Activated CD8-positive, alpha-beta memory T cell treated with anti-CD3 and anti-CD28 coated beads, Interleukin-2, amount 50 U/mL, for 48 hours (primary cell): Measurements from ENCODE around the gene RAD51B.
"Not testable (repeated sequence)": the region's sequence is repeated elsewhere in the genome, so short reads cannot be mapped to it uniquely, and the experiment has no call there.

Experiments used
- DNase-seq: peaks from one replicate; pipeline ENCODE4 v3.0.0-alpha.2; 2020

RAD51B gene

DNA sequence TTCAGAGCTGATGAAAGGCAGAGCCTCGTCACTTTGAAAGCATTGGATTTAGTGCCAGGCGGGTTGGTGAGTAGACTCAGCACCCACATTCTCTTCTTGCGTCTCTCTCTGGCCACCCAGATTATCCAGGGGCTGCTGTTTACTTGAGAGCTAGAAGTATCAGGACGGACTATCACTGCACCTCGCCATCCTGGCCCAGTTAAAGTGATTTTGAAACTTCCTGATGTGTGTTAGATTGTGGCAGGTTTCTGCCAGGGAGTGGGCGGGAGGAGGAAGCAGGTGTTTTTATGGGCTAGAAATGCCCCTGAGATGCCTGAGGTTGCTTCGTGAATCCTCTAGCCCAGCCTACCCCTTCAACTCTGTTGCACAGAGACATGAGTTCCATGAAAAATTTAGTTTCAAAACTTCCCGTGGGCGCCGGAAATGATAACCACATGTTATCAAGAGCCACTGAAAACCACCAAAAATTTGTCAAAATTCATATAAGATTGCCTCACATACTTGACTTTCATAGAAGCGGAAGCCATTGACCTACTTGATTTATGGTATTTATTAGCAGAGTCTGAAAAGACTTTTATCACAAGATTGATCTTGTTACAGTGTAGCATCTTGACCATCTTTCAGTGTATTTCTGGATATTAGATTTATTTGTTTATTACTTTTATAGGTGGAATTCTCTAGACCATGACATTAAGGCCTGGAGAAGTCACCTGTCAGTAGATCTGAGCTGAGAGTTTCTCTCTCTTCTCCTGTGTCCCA lies 466.0 kb downstream of the RAD51B start:
- DNase-seq, result peak; percentile 78

DNA sequence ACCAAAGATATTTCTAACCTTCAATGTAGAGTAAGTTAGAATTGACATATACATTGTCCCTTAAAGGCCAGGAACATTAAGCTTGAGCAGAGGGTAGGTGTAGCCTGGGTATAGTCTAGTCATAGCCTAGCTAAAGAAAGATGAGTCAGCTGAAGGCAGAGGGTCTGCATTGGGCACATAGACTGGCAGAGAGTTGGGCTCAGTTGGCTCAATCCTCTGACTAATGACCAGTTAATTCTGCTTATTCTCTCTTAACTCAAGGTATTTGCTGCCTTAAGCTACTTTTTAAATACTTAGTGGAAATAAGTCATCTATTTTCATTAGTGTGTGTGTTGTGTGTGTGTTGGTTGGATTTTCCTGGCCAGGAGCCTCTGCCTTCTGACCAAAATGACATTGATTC lies 467.1 kb downstream of the RAD51B start:
- DNase-seq, result no peak

DNA sequence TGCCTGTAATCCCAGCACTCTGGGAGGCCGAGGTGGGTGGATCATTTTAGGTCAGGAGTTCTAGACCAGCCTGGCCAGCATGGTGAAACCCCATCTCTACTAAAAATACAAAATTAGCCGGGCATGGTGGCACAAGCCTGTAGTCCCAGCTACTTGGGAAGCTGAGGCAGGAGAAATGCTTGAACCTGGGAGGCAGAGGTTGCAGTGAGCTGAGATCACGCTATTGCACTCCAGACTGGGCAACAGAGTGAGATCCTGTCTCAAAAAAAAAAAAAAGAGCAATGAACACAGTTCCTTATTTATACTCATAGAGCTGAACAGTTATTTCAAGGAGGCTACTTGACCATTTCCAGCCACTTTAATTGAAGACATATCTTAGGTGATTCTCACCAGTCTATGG lies 469.9 kb downstream of the RAD51B start:
- DNase-seq, result not testable (repeated sequence)

DNA sequence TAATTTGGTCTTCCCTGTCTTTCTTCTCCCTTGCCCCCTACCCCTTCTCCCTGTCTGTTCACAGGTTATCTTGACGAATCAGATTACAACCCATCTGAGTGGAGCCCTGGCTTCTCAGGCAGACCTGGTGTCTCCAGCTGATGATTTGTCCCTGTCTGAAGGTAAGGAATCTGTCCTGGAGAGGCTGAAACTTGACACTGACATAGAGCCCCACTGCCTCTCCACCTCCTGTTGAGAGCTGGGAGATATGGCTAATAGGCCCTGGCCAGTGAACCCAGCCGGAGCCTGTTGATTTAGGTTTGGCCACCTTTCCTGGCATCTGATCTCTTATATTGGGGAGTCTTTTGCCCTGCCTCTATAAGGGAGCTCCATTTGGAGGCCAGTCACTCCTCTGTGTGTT lies 472.2 kb downstream of the RAD51B start:
- DNase-seq, result no peak

DNA sequence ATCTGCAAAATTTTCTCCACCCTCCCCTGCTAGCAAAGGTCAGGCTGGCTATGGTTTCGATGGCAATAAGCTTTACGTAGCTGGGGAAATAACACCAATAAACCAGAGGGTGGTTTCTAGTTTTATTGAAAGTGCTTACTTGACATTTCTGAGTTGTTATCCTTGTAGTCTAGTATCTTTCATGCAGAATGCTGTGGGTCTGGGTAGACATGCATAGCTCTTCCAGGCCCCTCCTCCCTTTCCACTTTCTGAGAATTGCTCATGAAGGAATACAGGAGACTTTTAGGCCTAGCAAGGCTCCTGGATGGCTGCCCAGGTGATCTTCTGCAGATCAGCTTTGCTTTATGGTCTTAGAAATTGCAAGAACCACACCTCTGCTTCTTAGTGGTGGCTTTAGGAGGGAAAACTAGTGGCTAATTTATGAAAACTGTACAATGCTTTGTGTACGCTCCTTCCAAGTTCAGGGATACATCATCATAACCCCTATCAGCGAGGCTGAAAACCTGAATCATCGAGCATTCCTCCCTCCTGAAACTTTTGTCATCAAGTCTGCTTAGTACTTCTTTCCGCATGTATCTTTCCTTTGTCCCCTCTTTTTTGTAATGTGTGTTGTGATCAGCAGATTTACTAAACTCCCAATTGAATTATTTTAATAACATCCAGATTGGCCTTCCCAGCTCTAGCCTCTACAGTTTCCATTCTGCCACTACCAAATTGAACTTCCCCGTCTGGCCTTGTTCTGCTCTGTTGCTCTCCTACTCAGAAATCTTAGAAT lies 473.0 kb downstream of the RAD51B start:
- no peak for DNase-seq

DNA sequence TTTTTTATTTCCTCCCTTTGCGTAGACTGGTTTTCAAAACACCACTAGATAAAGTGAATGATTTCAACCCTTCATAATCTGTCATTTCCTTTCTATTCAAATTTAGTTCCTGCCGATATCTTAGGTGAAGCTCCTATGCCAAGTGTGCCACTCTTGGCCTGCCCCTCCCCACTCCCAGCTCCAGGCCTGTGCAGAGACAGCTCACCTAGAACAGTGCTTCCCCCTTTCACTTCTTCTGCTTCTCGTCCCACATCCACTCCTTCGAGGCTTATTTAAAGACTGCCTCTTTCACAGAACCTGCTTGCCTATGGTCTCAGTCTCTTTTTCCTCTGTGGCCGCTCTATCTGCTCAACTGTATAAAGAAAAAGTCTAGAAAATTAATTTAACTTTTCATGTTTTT lies 473.8 kb downstream of the RAD51B start:
- DNase-seq, result no peak

DNA sequence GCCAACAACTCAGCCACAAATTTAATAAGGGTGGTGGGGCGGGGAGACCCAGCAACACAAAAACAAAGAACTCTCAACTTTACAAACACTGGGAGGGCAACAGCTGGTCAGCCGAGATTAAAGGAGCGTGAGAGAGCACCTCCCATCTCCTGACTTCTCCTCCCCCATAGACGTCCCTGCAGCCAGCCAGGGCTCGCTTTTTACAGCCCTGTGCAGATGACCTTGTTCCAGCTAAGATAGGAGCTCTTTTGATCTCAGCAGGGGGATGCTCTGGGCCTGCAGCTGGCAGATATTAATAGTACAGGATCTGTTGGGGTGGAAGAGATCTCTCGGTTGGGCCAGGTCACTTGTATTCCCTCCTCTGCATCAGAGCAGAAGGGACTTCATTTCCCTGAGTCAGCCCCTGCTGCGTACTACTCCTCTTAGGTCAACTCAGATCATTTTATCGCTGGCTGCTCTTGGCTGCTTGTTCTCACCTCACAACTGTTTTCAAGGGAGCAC lies 475.8 kb downstream of the RAD51B start:
- no peak for DNase-seq

DNA sequence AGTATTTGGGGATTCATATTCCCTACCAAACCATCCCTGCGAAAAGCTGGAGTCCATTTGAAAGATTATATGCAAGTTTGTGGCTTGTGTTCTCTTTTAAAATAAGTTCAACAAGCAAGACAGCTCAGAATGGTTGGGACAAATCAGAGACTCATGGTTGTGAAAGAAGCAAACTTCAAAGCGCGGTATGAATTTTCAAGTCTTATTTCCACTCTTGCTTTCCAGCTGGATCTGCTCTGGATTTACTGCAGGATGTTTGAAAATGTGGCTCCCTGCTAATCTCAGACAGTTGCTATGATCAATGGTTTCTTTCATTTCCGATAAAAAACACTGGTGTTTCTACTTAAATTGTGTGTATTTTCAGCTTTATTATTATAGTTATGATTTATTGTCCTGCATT lies 477.5 kb downstream of the RAD51B start:
- no peak for DNase-seq

DNA sequence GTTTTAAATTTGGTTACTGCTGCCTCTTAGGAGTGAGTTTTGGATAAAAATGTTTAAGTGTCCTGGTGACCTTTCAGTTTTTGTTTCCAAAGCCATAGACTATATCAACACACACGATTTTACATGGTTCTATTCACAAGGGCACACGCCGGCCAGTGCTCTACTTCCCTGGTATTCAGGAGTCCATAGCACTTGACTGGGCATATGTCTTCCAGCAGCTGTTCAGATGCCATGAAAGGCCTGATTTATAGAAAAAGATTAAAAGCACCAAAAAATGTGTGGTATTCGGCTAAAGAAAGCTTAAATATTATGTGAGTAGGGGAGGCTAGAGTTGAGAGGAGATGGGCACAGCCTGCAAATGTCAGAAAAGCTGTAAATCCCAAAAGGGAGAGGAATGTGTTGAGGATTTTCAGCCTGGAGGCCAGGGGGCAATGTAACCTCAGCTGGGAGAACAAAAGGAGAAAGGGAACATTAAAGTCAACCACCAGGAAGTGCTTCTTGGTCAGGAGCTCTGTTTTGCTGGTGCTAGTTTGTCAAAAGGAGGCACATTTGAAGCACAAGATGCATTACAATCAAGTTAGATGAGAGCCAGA lies 478.4 kb downstream of the RAD51B start:
- DNase-seq, result no peak

DNA sequence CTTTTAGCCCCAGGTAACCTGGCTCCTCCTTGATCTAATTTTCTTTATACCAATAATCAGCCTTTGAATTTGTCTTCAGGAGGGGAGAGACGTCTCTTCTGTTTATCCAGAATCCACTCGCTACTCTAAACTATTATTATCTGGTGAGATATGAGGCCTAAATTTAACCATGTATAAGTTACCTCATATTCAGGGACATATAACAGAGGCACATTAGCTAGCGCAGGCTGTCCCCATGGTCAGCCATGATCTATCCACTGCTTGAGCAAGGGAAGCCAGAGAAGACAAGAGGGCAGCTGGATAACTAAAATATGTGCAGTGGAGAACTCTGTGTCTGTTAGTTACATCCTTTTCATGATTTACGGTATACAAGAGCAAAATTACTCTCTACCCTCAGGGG lies 481.0 kb downstream of the RAD51B start:
- DNase-seq, result no peak

DNA sequence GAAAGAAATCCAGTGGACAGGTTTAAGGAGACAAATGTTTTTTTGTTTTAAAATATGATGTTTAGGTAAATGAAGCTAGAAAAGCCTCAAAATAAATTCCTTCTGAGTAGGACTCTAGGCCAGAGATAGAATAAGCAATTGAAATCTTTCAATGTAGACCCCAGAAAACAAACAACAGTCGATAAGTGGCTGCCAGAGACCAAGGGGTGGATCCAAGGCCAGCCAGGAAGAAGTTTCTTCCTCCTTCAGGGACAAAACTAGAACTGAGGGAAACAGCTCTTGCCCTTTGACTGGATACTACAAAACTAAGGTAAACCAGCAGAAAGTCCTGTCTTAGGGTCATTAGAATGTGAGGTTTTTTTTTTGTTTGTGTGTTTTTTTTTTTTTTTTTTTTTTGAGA lies 481.6 kb downstream of the RAD51B start:
- no peak for DNase-seq

DNA sequence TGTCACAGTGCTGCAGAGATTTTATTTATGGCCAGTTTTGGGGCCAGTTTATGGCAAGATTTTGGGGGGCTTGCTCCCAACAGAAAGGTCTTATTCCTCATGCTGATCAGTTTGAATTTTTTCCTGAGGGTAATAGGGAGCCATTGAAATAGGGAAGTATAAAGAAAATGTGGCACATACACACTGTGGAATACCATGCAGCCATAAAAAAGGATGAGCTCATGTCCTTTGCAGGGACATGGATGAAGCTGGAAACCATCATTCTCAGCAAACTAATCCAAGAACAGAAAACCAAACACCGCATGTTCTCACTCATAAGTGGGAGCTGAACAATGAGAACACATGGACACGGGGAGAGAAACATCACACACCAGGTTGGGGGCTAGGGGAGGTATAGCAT lies 483.4 kb downstream of the RAD51B start:
- not testable (repeated sequence) for DNase-seq

DNA sequence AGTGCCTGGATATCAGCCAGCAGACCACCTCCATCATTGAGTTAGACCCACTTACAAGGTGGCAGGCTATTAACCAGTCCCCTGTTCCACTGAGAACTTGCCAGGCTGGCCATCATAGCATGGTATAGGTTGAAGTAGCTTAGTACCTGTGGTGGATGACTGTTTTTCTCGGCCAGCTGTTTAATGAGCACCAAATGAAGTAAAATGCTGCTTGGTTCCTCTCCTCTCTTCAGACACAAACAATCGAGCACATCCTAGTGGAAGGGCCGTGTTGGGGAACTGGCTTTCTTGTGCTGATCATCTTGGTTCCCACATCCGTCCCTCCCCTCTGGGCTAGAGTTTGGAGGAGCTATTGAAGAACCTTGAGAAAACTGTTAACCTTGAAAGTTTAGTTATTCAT lies 486.2 kb downstream of the RAD51B start:
- no peak for DNase-seq

DNA sequence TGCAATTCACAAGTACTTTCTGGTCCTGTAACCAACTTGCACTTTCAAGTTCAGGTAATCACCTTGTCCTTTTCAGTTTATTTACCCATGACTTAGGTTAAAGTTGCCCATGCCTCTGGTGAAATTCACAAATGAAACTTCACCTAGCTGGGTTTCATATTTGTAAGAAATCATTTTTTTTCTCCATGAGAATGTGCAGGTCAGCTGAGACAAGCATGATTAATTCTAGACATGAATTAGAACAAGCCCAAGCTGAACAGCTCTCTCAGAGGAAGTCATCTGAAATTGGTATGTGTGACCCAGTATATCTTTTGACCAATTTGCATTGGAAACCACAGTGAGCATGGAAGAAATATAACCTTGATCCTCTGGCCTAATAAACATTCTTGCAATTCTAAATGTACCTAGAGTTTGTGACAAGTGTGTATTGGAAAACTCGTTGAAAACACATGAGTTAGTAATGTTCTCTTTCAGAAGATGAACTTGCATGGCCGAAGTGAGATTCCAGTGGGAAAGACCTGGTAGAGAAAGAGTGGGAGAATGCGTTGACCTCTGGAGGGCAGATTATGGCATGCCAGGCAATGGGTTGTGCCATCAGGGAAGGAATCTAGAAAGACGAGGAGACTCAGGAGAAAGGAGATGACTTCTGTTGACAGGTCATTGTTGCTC lies 486.8 kb downstream of the RAD51B start:
- DNase-seq, result no peak

DNA sequence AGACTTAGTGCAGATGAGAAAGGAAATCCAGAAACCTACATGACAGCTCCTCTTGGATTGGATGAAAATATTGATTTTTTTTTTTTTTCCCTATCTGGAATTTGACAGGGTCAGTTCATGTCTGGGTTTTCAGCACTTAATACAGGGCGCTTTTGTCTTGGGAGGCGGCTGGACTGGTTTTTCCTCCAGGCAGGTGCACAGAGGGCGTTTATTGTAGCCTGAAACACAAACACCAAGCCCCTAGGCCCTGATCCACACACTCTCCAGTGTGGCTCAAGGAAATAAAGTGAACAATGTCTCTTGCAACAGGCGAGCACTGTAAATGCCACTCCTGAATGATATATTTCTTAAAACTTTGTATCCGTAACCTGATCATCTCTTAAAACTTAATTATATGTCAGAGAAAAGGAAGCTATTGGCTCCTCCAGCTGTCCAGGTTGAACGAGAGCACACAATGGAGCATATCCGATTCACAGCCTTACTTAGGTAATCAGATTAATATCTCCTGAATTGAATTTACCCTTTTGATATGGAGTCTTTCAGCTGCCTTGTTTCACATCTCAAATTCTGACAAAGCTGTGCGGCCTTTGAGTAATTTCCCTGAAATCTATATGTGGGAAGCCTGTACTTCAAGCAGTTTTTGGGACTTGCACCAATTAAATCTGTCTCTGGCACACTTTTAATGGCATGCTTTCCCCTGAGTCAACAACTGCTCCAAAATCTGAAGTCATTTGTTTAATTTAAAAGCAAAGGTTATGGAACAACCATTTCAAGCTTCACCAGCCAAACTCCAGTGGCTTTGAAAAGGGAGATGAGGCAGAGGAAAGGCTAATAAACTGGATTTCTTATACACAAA lies 487.6 kb downstream of the RAD51B start:
- no peak for DNase-seq

DNA sequence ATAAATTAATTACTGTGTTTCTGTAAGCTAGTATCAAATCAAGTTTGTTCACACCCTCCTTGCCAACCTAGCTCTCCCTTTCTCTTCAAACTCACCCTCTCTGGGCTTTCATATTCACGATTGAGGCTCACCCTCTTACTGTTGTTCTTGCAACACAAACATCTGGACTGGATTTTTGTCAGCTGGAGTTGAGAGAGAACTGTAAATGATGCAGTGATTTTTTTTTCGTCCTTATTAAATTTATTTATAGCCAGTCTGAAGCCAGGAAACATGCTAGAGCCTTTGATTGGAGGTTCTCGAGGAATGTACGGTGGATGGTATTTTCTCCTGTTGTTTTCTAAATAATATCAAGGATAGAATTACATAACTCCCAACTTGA lies 488.2 kb downstream of the RAD51B start:
- no peak for DNase-seq

DNA sequence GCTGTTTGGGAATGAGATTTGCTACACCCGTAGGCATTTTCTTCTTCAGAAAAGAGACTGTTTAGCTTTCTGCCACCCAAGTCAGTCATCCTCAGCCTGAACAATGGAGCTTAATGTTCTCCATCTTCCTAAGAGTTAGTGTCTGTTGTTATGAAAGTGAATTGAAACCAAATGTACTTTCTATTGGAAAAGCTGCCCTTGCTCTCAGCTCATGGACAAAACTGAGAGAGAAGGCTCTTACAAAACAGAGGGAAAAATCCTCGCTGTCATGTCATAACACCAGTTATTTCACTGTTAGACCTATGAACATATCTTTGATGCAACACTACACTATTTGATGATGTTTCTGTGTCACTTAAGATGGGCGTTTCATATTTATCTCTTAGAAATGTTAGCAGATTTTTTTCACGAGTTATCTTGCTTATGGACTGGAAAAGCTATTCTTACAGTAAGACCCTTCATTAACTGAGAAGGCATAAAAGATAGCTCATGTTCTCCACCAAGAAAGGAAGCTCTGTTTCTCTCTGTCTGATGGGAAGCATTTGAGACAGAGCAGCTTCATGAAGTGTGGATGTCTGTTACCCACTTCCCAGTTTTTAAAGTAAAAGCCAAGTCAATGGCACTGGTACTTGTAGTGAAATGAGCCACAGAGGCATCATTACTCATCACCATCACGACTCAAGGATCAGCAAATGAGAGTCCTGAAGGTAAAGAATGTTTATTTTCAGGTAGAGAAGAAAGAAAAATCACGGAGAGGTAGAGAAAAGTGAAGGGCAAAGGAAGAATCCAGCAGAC lies 489.3 kb downstream of the RAD51B start:
- no peak for DNase-seq

DNA sequence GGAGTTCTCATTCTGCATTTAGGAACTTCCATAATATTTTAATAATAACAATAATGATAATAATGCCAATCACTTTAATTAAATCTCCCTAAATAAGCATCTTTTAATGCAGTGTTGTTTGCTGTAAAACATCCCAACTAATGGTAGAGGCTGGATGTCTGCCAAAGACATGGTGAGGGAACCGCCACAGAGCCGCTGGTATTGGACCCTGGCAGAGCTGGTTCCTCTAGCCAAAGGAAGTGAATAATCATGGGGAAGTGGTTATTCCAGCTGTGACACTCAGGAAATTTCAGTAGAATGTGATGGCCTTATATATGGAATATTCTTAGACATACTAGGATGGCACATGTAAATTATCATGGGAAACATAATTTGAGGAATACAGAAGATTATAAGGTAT lies 490.0 kb downstream of the RAD51B start:
- DNase-seq, result no peak

DNA sequence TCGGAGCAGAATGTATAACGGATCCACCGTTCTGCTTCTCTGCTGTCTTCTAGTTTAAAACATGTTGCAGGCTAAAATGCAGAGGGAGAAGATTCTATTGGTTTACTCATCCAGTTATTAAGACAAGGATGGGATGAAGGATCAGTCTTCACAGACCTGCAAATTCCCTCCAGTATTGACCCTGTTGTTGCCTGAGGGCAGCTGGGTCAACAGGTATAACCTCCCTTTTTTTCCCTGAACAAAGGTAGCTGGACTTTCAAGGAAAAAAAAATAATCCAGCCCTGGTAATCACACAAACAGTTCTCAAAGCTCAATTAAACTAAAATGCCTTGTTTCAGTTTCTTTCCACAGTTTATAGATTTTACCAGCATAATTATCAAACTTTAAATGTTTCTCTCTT lies 492.7 kb downstream of the RAD51B start:
- DNase-seq, result no peak

DNA sequence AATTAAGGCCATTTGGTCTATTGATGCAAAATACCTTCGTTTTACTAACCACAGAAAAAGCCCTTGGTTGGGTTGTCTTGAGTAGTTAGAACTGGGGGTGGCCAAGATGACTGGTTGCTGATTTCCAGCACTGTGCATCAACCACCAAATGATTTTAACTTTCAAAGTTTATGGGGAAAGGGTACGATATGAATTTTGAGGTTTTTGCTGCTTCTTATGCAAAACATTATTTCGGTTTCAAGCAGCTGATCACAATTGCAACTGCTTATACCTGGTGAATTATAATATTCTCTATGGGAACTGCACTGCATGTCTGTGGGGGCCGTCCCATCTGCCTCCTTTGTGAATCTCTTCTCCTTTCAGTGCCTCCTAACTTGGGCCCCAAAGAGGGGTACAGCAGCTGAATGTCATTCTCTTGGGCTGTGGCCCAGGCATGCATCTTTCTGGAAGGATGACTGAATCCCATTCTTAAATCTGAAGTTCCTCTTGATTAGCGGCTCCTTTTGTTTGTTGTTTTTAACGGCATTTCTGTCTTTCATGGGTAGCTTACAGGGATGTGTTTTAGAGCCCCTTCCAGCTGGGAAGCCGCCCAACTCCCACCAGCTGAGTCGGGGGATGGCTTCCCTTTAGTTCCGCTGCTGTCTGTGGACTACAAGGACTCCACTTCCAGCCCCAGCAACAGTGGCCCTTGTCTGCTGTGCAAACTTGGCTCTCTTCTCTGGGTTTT lies 493.5 kb downstream of the RAD51B start:
- no peak for DNase-seq

DNA sequence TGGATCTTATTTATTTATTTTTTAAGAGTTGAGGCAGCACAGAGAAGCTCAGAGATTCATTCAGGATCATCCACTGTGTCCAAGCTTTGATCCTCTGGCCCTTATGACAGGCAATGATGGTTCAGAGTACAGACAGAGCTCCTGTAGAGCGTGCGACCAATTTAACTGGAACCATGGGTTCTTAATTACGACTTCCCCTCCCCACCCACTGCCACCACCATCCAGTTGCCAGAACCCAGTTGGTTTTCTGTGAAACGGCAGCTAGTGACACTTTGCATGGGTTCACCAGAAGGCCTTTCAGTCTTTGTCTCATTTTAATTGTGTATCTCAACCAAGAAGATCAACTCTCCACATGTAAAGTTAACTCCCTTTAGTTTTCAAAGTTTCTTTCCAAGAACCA lies 495.1 kb downstream of the RAD51B start:
- DNase-seq, result no peak
